ENCODE measurements around the gene HES1.
"Not testable (repeated sequence)": the region's sequence is repeated elsewhere in the genome, so short reads cannot be mapped to it uniquely, and the experiment has no call there.

Gene HES1, protein sequence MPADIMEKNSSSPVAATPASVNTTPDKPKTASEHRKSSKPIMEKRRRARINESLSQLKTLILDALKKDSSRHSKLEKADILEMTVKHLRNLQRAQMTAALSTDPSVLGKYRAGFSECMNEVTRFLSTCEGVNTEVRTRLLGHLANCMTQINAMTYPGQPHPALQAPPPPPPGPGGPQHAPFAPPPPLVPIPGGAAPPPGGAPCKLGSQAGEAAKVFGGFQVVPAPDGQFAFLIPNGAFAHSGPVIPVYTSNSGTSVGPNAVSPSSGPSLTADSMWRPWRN

DNA sequence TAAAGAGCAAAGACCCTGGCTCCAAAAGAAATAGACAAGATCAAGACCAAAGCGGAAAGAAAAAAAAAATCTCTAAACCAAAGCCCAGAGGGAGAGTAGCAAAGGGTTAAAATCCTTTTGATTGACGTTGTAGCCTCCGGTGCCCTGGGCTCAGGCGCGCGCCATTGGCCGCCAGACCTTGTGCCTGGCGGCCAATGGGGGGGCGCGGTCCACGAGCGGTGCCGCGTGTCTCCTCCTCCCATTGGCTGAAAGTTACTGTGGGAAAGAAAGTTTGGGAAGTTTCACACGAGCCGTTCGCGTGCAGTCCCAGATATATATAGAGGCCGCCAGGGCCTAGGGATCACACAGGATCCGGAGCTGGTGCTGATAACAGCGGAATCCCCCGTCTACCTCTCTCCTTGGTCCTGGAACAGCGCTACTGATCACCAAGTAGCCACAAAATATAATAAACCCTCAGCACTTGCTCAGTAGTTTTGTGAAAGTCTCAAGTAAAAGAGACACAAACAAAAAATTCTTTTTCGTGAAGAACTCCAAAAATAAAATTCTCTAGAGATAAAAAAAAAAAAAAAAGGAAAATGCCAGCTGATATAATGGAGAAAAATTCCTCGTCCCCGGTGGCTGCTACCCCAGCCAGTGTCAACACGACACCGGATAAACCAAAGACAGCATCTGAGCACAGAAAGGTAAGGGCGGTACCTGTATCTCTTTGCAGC, at the start of gene HES1:
Gene HES1, plus strand, starts transcription at position 343 of the 713 bp plus-strand sequence. Its CDS starts 233 bp downstream, at position 576.
- DNase-seq: peak; percentile 46

DNA sequence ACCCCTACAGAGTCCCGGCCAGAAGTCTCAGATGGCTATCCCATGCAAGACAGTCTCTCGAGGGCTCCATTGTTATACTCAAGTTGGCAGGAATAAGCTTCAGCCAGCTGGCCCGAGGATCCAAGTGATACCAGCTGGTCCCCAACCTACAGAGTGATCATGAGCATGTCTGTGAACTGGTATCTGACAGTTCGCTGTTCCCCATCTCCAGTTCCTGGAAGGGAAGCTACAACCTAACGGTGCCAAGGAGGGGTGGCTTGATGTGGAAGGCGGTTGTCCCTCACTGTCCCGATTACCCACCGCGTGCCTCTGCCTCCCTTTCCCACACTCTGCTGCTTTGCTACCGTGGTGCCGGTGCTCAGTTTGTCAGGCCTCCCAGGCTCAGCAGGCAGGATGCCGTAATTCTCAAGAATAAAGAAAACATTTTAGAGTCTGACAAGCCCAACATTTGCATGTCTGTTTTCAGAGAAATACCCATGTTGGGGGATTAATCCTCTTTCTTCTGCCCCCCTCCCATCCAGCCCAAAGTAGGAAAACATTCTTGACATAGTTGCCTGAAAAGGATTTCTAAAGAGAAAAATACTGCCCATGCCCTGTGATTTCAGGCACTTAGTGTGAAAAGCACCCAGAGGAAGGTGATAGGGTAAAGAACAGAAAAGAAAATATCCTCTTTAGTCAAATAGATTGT, 49.4 kb upstream of the HES1 start:
- DNase-seq: no peak

DNA sequence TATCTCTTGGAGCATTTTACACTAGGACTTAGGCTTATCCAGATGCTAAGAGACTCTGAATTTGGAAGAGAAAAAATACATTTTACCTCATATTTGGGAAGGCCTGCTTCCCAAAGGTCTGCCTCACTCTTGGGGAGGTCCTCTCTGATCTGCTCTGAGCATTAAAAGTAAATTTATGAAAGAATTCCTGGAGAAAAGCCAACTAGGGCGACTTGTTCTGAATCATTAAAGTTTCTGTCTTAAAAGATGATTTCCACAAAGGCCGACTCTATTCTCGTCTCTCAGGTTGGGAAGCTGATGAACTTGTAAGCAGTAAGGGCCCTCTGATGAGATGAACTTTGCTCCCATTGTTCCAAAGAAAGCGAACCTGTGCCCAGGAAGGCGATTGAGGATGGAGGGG, 48.7 kb upstream of the HES1 start:
- no peak for DNase-seq

DNA sequence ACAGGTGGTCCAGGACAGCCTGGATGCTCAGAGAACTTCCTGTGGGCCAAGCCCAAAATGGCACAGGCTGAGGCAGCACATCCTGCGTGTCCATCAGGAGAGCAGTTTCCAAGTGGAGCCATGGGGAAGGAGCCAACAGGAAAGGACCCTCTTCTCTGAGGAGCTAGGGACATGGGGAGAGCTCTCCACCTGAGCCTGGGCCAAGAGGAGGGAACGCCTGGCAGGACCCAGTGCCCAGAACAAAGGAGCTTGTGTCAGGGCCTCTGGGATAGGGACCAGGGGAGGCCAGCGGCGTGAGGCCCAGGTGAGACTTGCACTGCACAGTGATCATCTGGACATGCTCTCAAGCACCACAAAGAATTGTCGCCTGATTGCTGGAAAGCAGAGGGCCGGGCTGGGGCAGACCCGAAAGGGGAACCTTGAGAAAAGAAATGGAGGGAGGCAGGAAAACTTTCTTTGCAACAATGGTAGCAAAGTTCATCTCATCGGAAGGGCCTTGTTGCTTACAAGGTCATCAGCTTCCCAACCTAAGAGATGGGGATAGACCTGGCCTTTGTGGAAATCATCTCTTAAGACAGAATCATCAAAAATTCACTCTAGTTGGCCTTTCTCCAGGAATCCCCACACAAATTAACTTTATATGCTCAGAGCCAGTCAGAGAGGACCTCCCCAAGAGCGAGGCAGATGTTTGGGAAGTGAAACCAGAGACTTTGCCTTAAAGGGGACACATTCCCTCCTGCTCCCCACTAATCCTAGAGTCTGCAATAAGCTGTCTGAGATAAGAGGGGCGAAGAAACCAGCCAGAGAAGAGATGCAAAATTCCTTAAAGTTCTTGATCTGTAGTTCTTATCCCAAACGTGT, 47.7 kb upstream of the HES1 start:
- DNase-seq: no peak

DNA sequence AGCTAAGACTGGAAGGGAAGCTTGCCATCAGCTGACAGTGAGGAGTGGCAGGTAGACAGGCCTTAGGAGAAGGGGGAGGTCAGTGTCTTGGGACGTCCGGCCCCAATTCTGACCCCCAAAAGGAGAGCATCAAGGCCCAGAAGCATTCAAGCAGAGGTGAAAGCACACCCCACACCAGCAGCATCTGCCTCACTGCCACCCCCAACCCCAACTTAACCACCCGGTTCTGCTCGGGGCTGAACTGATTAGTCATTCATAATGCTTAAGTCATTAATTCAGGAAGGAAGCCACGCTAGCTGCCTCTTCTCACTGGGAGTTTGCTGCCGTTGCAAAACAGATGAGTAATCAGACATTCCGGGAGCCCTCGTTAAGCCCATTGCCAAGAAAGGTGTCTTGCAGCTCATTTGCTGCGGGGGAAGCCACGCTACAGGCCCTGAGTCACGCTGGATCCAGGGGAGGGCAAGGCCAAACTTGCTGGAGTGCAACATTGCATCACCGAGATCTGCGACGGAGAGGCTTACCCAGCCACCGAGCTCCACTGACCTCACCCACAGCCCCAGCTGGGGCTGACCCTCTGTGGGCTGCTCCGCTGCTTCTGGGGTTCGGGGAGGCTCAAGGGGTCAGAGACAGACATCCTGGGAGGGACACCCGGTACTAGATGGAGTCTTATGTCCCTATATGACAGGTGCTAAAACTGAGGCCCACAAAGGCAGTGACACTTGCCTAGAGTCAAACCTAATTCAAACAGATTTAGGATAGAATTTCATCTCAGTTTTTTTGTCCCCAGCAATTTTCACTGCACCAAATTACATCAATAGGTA, 46.4 kb upstream of the HES1 start:
- no peak for DNase-seq

DNA sequence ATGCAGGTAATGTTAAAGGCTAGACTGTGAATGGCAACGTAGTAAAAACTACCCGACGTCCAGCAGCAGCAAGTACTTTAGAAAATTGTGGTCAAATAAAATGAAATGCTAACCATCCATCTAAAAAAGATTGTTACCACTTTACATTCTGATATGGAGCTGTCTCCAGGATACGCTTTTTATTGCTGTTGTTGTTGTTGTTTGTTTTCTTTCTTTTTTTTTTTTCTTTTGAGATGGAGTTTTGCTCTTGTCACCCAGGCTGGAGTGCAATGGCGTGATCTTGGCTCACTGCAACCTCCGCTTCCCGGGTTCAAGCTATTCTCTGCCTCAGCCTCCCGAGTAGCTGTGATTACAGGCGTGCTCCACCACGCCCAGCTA, 45.8 kb upstream of the HES1 start:
- DNase-seq: not testable (repeated sequence)

DNA sequence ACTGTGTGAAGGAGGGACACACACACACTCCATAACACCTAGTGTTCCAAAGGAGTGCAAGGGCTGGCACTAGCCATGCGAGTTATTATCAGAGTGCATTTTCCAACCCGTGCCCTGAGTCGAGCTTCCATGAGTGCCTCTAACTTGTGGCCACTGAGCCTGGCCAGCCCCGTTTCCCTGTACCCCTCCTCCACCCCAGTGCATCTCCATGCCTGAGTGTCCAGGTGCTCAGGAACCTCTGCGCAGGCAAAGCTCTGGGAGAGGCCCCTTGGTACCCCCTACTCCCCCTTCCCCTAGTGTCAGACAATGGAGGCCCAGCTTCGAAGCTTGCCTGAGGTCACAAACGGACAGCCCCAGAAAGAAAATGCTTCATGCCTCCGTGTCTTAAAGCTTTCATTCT, 45.2 kb upstream of the HES1 start:
- no peak for DNase-seq

DNA sequence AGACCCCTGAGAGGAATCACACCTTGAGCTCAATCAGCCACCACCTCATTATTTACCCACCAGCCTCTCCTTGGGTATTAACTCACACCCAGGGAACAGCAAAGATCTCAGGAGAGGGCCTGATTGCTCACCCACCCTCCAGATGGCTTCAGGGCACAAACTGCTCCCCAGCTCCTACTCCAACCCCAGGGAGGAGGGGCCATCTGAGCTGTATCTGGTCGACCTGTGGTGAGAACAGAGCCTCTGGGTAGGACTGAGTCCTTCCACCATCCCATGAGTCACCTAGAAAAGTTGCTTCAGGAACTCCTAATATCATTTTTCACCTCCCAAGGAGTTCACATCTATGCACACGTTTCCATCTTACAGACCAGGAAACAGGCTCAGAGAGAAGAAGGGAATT, 44.8 kb upstream of the HES1 start:
- no peak for DNase-seq

DNA sequence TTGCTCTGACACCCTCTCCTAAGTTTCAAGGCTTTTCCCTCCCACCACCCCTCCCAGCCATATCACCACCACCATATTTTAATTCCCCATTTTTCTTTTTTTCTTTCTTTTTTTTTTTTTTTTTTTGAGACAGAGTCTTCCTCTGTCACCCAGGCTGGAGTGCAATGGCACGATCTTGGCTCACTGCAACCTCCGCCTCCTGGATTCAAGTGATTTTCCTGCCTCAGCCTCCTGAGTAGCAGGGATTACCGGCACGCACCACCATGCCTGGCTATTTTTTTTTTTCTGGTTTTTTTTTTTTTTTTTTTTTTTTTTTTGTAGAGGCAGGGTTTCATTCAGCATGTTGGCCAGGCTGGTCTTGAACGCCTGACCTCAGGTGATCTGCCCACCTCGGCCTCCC, 44.1 kb upstream of the HES1 start:
- not testable (repeated sequence) for DNase-seq

DNA sequence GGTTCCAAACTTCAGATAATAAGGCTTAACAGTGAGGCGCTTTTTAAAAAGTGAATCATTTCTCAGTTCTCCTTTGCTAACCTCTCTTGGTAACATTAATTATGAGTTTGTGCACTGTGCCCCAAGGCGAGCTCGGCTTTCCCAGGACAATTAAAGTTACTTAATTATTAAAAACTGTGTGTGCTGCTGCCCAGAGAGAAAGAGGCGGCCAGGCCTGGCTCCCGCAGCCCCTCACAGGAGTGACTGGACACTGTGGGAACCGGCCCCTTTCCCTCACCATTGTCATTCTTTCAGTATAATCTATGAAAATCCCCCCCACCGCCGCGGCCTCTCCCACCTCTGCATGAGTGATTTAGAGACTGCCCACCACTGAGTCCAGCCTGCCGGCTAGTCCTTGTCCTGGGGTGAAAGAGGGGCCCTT, 43.1 kb upstream of the HES1 start:
- DNase-seq: no peak

DNA sequence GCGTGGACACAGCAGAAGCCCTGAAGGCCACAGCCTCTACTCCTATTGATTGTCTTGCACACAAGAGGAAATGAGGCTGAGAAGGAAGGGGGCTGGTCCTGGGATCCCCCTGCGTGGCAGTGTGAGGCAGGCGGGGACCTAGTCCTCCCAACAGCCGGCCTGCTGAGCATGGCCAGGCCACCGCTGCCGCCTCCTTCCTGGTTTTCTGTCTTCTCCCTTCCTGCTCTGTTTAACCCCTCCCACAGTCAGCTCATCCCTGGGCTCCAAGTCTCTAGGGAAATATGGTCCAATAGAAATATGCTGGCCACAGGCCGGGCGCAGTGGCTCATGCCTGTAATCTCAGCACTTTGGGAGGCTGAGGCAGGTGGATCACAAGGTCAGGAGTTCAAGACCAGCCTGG, 42.1 kb upstream of the HES1 start:
- DNase-seq: no peak

DNA sequence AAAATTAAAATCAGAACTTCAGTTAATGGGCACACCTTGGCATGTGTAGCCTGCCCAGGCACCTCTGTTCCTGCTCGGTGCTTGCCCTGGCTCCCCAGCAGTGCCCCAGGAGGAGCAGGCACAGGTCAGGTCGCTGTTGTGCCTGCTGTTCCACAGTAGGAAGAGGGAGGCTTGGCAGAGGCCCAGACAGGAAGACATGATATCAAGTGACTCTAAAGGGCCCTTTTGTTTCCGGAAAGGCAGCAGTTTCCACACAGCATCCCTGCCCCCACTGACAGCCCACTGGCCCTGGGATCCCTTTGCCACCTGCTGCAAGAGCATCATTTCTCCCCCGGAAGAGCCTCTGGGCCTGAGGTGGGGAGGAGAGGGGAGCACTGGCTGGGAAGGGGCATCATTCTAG, 40.5 kb upstream of the HES1 start:
- no peak for DNase-seq

DNA sequence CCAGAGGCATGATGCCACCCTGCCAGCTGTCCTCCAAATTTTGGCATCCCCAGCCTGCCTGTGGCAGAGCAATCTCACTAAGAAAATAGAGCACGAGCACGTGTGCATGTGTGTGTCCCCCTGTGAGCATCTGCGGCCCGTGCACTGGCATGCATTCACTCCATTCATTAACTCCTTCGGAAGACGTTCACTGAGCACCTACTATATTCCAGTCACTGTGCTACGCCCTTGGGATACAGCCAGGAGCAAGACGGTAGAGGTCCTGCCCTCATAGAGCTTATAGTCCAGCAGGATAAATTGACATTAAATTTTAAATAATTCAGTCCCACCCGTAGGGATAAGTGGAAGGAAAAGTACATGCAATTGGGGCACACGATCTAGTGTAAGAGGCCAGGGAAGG, 40.0 kb upstream of the HES1 start:
- no peak for DNase-seq

DNA sequence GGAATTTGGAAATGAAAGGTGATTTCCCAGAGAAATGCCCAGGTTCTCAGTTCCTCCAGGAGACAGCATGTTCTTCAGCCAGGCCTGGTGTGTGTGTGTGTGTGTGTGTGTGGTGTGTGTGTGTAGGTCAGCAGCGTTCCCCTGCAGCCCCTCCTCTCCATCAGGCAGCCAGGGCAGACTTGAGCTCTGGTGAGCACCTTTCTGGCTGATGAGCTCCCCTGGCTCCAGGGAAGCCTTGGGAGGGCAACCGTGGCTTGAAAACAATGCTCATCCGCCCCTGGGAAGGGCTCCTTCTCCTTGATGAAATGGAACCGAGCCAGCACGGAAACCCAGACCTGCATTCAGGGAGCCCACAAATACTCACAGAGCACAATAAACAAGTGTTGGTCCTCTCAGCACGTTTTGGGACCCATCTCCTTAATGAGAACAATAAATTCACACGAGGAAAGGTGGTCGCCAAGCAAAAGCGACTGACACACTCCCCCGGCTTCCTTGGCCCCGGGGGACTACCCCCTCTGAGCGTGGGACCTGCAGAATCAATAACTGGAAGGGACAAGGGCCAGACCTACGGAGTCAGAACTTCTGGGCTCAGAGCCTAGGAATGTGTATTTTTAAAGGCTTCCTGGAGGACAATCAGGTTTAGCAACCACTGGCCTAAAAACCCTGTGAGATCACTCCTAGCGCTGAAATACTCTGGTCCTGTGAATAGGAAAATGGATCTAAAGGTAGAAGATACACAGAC, 38.6 kb upstream of the HES1 start:
- no peak for DNase-seq

DNA sequence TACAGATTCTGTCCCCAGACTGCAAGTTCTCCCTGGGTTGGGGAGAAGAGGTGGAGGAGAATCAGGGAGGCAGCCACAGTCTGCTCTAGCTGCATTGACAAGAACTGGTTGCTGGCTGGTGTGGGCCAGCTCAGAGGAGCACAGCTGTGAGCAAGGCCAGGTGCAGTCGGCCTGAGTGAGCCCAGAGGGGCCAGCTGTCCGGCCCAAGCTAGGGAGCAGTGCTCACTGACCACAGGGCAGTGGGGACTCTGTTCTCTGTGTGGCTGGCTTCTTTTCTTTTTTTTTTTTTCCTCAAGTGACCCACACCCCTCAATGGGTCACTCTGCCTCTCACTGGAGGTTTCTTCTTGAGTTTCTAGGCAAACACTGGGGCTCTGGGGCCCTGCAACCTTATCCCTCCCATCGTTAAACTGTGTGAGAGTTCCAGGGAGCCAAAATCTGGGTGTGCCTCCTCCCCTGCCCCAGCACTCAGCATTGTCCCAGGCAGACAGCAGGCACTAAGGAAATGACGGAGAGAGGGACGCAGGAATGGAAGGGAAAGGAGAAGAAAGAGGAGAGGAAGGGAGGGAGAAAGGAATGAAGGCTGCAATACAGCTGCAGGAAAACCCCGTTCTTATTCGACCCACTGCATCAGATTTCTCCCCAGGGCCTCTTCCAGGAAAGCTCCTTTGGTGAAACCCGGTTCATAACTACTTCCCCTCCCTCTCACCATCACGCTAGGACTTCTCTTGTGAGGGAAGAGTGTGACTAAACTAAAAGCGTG, 37.7 kb upstream of the HES1 start:
- DNase-seq: no peak

DNA sequence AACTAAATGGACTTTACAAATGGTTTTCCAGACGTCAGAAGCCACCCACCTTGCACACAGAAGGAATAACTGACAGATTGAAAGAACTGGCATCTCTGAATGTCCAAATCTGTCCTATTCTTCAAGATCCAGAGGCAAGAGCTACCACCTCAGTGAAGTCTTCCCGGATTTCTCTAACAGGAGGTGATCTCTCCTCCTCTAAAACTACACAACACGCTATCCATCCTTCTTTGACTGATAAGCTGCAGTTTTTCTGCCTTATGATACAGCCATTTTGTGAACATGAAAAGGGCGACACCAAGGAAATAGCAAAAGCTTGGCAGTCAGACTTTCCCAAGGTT, 37.1 kb upstream of the HES1 start:
- no peak for DNase-seq

DNA sequence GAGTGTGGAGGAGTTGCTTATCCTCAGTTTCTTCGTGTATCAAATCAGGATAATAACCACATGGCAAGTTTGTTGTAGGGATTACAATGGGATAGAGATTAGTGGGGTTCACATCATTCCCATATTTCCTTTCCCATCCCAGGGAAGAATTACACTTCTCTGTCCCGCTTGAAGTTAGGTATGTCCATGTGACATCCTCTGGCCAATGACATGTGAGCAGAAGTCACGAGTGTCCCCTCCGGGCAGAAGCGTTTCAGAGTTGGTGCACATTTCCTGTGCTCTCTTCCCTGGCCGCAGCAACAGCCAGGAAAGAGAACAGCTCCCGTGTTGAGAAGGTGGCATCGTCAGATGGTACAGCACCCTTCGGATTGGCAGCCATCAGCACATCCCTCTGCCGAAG, 36.7 kb upstream of the HES1 start:
- DNase-seq: no peak

DNA sequence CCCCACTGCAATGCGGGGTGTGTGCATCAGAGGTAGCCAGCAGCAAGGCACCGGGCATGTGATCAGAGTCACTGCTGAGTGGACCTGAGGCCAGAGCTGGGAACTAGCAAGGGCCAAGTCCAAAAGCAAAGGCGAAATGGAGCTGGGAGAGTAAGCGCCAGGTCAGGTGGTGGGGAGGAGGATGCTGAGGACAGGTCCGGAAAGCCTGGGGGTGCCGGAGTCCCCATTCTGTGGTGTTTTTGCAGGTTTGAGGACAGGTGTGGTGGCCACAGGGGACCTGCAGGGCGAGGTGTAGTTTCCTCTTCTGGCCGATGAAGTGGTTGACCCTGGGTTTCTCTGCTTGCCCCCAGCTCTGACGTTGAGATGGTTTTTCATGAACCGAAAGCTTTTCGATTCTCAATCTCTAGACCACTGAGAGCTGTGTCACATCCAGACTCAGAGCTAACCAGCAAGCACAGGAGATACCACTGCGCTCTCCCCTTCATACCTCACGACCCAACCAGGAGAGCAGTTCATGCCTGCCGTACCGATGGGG, 35.0 kb upstream of the HES1 start:
- DNase-seq: no peak

DNA sequence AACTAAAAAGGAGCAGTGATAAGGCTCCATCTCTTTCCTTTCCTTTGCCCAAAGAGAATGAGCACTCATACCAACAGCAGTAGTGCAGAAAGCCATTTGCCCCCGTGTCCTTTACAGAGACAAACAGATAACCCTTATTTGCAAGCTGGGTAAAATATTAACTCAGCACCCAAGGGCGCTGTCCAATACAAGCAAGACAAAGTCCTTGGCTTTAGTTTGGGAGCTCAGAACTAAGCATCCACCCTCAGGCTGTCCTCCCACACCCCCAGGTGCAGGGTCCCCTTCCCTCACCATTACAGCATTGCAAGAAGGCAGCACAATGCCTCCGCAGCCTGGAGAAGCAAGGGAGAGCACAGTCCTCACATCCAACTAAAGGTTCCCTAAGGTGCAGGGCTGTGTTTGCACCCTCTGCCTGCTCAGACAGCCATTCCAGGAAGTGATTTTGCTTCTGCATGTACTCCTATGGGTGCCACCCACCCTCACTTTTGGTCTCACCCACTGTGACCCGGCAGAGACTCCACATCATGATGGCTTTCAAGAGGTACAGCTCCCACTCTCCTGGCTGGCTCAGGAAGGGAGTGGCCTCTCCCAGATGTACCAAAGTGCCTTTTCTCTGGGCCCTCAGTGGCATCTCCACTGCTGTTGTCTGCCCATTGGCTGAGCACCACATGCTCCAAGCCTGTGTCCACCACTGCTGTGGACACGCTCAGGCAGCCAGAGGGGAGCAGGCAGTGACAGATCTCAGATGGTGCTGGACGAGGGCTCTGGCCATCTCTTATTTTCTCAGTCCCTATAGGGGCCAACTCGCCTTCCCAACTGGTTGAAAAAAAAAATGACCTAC, 34.1 kb upstream of the HES1 start:
- DNase-seq: no peak

DNA sequence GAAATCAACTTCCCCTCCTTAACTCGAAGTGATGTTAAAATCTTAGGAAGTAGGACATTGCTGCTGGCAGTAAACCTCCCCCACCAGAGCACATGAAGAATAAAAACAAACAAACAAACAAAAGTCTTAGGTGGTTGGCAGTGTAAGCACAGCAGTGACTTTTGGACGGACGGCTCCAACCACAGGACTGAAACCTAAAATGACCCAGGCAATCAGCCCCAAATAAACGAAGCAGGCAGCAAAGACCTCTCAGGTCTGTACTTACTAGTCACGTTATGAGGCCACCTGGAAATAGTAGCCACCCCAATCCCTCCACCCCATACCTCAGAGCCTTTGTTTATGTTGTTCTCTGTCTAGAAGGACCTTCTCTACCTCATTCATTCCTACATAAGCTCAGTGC, 33.5 kb upstream of the HES1 start:
- DNase-seq: no peak

Data from NCI-H2227 treated with DMSO at 0.1 percent for 48 hours (cell line).